ENCODE measurements around the gene KLHL26.

Gene KLHL26

GRCh38 chr19:18647807-18648206 is 11.0 kb downstream of the KLHL26 start:
- Histone ChIP-seq H3K36me3 (peaks cover 4% of the 10 kb centered on the region), H3K27ac (no peak overlapping the region), H3K27me3 (peaks cover 19% of the 10 kb centered on the region), H3K4me1 (ENCODE audit: control insufficient read depth in 1 of 2, insufficient read depth in 1 of 2, low read depth in 1 of 2, low read length in 1 of 2) (peaks cover 19 to 23% of the 10 kb centered on the region in 2 experiments), H3K4me3 (ENCODE audit: low read depth in 1 of 2, low read length in 1 of 2) (no peak overlapping the region), H3K9me3 (no peaks in the 10 kb centered on the region)
- TF ChIP-seq CTCF (IDR thresholded peaks at IDR 0.05): no peak

GRCh38 chr19:18648973-18649315 is 12.1 kb downstream of the KLHL26 start:
- Histone ChIP-seq H3K9me3 (no peaks in the 10 kb centered on the region), H3K4me1 (ENCODE audit: control insufficient read depth in 1 of 2, insufficient read depth in 1 of 2, low read depth in 1 of 2, low read length in 1 of 2) (peaks cover 18 to 23% of the 10 kb centered on the region in 2 experiments), H3K27me3 (peaks cover 19% of the 10 kb centered on the region), H3K36me3 (peaks cover 4% of the 10 kb centered on the region), H3K27ac (no peak overlapping the region), H3K4me3 (ENCODE audit: low read depth in 1 of 2, low read length in 1 of 2) (no peak overlapping the region)
- no peak for TF ChIP-seq CTCF (IDR thresholded peaks at IDR 0.05)

GRCh38 chr19:18649371-18650020 is 12.7 kb downstream of the KLHL26 start:
- H3K27ac ChIP-seq: no peak overlapping the region
- H3K4me3 ChIP-seq (ENCODE audit: low read depth in 1 of 2, low read length in 1 of 2): no peak overlapping the region
- H3K27me3 ChIP-seq: peaks cover 19% of the 10 kb centered on the region
- H3K9me3 ChIP-seq: no peaks in the 10 kb centered on the region
- peaks cover 4% of the 10 kb centered on the region for H3K36me3 ChIP-seq
- peaks cover 13 to 17% of the 10 kb centered on the region in 2 experiments for H3K4me1 ChIP-seq (ENCODE audit: control insufficient read depth in 1 of 2, insufficient read depth in 1 of 2, low read depth in 1 of 2, low read length in 1 of 2)
- no peak for TF ChIP-seq CTCF (IDR thresholded peaks at IDR 0.05)

- H3K27ac ChIP-seq: no peak overlapping the region
- TF ChIP-seq CTCF (IDR thresholded peaks at IDR 0.05): no peak
- H3K9me3 ChIP-seq: no peaks in the 10 kb centered on the region
- H3K4me3 ChIP-seq (ENCODE audit: low read depth in 1 of 2, low read length in 1 of 2): no peak overlapping the region
- H3K4me1 ChIP-seq (ENCODE audit: control insufficient read depth in 1 of 2, insufficient read depth in 1 of 2, low read depth in 1 of 2, low read length in 1 of 2): peaks cover 9 to 12% of the 10 kb centered on the region in 2 experiments
- H3K27me3 ChIP-seq: peaks cover 19% of the 10 kb centered on the region
- H3K36me3 ChIP-seq: peaks cover 4% of the 10 kb centered on the region
Measured at GRCh38 chr19:18650021-18650390, 13.2 kb downstream of the KLHL26 start.

- H3K4me1 ChIP-seq (ENCODE audit: control insufficient read depth in 1 of 2, insufficient read depth in 1 of 2, low read depth in 1 of 2, low read length in 1 of 2): peaks cover 9 to 11% of the 10 kb centered on the region in 2 experiments
- H3K9me3 ChIP-seq: no peaks in the 10 kb centered on the region
- H3K4me3 ChIP-seq (ENCODE audit: low read depth in 1 of 2, low read length in 1 of 2): no peak overlapping the region
- no peak for TF ChIP-seq CTCF (IDR thresholded peaks at IDR 0.05)
- H3K27ac ChIP-seq: no peak overlapping the region
- H3K36me3 ChIP-seq: peaks cover 4% of the 10 kb centered on the region
- peaks cover 19% of the 10 kb centered on the region for H3K27me3 ChIP-seq
Measured at GRCh38 chr19:18650468-18651041, 13.7 kb downstream of the KLHL26 start.
